HFFc6 (cell line): Measurements from ENCODE around the gene TBX2. TPM values are rescaled to one million over a fixed set of nuclear protein-coding genes. Genes with fewer than 3 reads are reported as not detected.

Experiments
- DNase-seq: peaks from one replicate; pipeline ENCODE4 v3.0.0-alpha.2; 2018
- H3K27ac Mint-ChIP-seq: 2 replicates; pipeline ENCODE4 v1.8.0; 2020; ENCODE audit warnings: mild to moderate bottlenecking, mixed read lengths
- H3K27me3 Mint-ChIP-seq: 2 replicates; pipeline ENCODE4 v1.8.0; 2021; ENCODE audit warnings: mild to moderate bottlenecking, moderate library complexity, mixed read lengths; ENCODE audit not compliant: insufficient read depth
- H3K36me3 Mint-ChIP-seq: 2 replicates; pipeline ENCODE4 v1.8.0; 2021; ENCODE audit warnings: low read depth, mixed read lengths
- H3K4me1 Mint-ChIP-seq: 2 replicates; pipeline ENCODE4 v1.8.0; 2020; ENCODE audit warnings: low read depth, mixed read lengths
- H3K4me3 Mint-ChIP-seq: 2 replicates; pipeline ENCODE4 v1.8.0; 2020; ENCODE audit warnings: mild to moderate bottlenecking, moderate library complexity, mixed read lengths
- H3K9me3 Mint-ChIP-seq: 2 replicates; pipeline ENCODE4 v1.8.0; 2020; ENCODE audit warnings: mild to moderate bottlenecking, mixed read lengths
- CTCF ChIP-seq: fragments of 200-600 bp; sonication (generic); IDR thresholded peaks from 2 replicates; pipeline ENCODE4 v1.5.0; 2021; ENCODE audit warnings: antibody characterized with exemption, mild to moderate bottlenecking
- total RNA-seq, 6 experiments: library from RNA; stranded (reverse); fragmentation: NEBNext Ultra II Directional; extraction: Animal tissue kit (Norgen Biotek cat#: 25700); gene quantifications; 2 replicates in 1 of 6; 3 replicates in 5 of 6; pipeline ENCODE4 v1.2.3, GENCODE V29; 2021

The TBX2 gene
- total RNA-seq, 6 experiments from 2014 or later: 42.3 to 71.4 (median 67.3) TPM

GRCh38 chr17:61388561-61389356 lies 10.9 kb upstream of the TBX2 start:
- Mint-ChIP-seq H3K36me3 (no peaks in the 10 kb centered on the region), H3K27ac (no peak overlapping the region), H3K4me1 (peaks cover 3% of the 10 kb centered on the region), H3K9me3 (no peaks in the 10 kb centered on the region), H3K27me3 (0 out of 2 replicates have a peak, but pooled peaks cover 1% of the 10 kb centered on the region), H3K4me3 (no peak overlapping the region)
- no peak for DNase-seq
- no peak for TF ChIP-seq CTCF

- peaks cover 14% of the 10 kb centered on the region for H3K4me1 Mint-ChIP-seq
- 0 out of 2 replicates have a peak, but pooled peaks cover 1% of the 10 kb centered on the region for H3K27me3 Mint-ChIP-seq
- DNase-seq: no peak
- no peaks in the 10 kb centered on the region for H3K9me3 Mint-ChIP-seq
- TF ChIP-seq CTCF: peak; percentile 90
- H3K27ac Mint-ChIP-seq: no peak overlapping the region
- no peak overlapping the region for H3K4me3 Mint-ChIP-seq
- no peaks in the 10 kb centered on the region for H3K36me3 Mint-ChIP-seq
Observed at GRCh38 chr17:61389670-61390478, 9.8 kb upstream of the TBX2 start.

- no peak for DNase-seq
- TF ChIP-seq CTCF: no peak
- H3K4me3 Mint-ChIP-seq: no peak overlapping the region
- no peaks in the 10 kb centered on the region for H3K9me3 Mint-ChIP-seq
- H3K4me1 Mint-ChIP-seq: peaks cover 20% of the 10 kb centered on the region
- H3K27me3 Mint-ChIP-seq: 0 out of 2 replicates have a peak, but pooled peaks cover 1% of the 10 kb centered on the region
- H3K36me3 Mint-ChIP-seq: no peaks in the 10 kb centered on the region
- H3K27ac Mint-ChIP-seq: no peak overlapping the region
Observed at GRCh38 chr17:61390479-61390791, 9.2 kb upstream of the TBX2 start.

- no peak for DNase-seq
- Mint-ChIP-seq H3K4me1 (peaks cover 20% of the 10 kb centered on the region), H3K27ac (no peak overlapping the region), H3K4me3 (no peak overlapping the region), H3K36me3 (no peaks in the 10 kb centered on the region), H3K27me3 (0 out of 2 replicates have a peak, but pooled peaks cover under 1% of the 10 kb centered on the region), H3K9me3 (no peaks in the 10 kb centered on the region)
- TF ChIP-seq CTCF: no peak
Observed at GRCh38 chr17:61391595-61392291, 7.9 kb upstream of the TBX2 start.

- Mint-ChIP-seq H3K27me3 (no peaks in the 10 kb centered on the region), H3K27ac (no peak overlapping the region), H3K36me3 (no peaks in the 10 kb centered on the region), H3K4me1 (peaks cover 20% of the 10 kb centered on the region), H3K4me3 (no peak overlapping the region), H3K9me3 (no peaks in the 10 kb centered on the region)
- no peak for DNase-seq
- TF ChIP-seq CTCF: no peak
Observed at GRCh38 chr17:61392679-61393078, 7.0 kb upstream of the TBX2 start.
